ENCODE results near the gene PCGF3.
A peak's percentile ranks its signal among the peaks of the same experiment; 100 is the strongest.
"Not testable (repeated sequence)": the region's sequence is repeated elsewhere in the genome, so short reads cannot be mapped to it uniquely, and the experiment has no call there.

The PCGF3 gene

DNA sequence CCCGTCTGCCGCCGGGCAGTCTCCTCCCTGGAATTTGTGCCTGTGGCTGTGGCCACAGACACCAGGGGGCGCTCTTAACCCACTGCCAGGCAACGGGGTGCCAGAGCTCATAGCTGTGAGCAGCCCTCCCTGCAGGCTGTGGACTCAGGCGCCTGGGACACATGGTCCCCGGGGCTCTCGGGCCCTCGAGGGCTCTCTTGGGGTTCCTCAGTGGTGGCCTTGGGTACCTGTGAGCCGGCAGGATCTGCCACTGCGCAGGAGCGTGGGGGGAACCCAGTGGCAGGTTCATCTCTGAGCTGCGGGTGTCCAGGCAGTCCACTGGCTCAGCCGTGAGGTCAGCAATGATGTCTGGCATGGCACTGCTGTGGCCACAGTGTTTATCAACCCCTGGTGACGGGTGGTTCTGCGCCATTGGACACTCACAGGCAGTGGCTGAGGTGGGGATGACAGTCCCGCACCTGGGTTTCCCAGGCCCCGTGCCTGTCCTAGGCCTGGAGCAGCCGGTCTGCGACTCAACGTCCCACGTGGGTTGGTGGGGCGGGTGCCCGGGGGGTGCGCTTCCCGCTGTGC, 37.2 kb downstream of the PCGF3 start:
- no peak for DNase-seq (ENCODE audit: low read depth)

DNA sequence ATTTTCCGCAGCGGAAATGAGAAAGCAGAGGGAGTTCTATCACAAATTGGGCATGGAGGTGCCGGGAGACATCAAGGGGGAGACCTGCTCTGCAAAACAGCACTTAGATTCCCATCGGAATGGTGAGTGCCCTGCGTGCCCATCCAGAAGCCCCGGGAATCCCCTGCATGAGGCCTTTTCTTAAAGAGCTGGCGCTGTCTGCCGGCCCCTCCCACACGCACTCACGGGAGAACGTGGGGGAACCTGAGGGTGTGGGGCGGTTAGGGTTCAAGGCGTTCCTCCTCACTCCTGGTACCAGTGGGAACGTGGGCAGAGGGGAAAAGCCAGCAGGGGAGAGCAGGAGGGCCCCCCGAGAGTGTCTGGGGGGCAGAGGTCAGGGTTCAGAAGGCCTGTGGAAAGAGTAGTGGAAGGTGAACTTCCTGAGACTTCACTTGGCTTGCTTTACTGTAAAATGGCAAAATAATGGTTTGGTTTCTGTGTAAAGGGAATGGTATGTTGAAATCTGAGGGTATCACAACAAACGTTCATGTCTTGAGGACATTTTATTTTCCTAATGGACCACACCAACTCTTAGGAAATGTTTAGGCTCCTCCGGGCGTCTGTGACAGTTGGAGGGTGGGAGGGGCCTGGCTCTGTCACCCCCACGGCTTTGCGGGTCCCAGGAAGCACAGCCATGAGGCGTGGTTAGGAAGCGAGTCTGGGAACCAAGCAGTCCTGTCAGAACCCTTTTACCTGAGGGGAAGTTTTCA, 38.0 kb downstream of the PCGF3 start:
- DNase-seq (ENCODE audit: low read depth) = no peak

DNA sequence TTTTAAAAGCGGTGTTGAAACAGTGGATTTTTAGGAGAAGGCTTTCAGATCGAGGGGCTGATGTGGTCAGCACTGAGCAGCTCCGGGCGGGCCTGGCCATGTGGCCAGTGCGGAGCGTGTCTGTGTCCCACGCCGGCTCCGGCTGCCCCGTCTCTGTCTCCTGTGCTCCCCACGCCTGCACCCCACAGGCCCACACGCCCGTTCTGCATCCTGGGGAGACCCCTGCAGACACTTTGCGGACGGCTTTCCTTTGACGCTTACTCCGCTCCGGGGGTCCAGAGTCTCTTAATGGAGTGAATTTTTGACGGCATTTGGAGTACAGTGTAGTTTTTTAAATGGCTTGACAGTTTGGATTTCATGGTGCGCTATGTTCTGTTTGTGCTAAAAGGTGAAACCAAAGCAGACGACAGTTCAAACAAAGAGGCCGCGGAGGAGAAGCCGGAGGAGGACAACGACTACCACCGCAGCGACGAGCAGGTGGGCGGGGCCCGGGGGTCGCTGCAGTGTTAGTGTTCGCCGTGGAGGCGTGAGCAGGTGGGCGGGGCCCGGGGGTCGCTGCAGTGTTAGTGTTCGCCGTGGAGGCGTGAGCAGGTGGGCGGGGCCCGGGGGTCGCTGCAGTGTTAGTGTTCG, 38.7 kb downstream of the PCGF3 start:
- DNase-seq (ENCODE audit: low read depth) = no peak

DNA sequence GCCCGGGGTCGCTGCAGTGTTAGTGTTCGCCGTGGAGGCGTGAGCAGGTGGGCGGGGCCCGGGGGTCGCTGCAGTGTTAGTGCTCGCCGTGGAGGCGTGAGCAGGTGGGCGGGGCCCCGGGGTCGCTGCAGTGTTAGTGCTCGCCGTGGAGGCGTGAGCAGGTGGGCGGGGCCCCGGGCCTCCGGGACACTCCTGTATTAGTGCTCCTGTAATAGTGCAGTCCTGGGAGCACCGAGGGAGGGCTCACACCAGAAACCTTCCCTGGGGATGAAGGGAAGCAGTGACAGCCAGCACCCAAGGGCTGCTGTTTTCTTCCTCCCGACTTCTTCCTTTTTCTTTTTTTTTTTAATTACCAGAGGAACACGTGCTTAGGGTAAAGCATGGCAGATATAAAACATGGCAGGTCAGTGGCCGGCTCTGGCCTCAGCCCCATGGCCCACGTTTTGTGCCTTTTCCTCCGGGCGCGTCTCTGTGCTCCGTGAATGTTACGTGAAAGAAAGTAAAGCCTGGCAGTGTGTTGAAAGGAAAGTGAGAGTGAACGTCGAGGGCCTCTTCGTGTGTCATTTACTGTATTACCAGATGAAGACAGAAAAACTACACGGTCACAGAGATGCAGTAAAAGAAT, 42.0 kb downstream of the PCGF3 start:
- DNase-seq (ENCODE audit: low read depth) = no peak

DNA sequence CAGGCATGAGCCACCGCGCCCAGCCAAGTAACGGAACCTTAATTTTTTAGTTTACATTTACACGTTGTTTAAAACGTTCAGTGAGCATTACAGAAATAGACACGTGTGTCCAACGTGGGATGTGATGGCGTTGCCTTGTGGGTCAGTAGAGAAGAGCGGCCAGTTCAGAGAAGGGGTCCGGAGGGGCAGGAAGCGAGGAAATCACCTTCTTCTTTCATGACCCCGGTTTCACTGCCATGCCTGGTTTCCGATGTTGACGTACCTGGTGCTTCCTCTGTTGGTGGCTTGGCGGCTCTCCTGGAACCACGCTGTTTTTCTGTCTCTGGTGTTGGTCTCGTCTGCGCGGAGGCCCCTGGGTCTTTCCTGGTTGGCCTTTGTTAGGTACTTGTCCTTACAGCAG, 42.8 kb downstream of the PCGF3 start:
- DNase-seq (ENCODE audit: low read depth) = no peak

DNA sequence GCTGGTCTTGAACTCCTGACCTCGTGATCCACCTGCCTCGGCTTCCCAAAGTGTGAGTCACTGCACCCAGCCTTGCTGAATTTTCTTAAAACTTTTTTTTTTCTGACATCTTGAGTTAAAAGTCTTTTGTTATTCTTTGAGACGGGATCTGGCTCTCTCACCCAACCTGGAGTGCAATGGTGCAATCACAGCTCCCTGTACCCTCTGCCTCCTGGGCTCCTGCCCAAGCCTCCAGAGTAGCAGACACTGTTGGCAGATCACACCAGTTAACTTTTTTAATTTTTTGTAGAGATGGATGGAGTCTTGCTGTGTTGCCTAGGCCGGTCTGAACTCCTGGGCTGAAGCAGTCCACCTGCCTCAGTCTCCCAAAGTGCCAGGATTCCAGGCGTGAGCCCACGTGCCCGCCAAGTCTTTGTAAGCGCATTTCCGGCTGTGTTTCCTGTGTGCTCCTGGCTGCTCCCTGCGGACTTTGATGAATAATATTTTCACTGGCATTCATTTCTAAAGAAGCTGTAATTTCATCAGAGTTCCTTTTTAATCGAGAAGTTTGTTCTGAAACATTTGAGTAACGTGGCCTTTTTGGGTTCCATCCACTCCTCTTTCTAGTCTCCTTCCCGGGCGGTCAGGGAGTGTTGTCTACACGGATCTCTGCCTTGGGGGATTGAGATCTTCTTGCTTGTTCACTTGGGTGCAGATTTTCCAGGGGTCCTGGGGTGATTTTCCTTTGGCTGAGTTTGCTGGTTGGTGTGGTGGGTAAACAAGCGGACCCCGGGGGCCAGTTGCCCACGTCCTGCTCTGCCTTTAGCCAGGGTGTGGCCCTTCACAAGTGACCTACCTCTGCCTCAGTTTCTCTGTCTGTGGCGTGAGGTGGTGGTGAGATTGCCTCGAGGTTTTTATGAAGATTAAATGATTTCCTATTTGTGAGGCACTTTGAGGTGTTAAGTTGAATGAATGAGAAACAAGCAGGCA, 44.4 kb downstream of the PCGF3 start:
- DNase-seq (ENCODE audit: low read depth) = peak; percentile 48

DNA sequence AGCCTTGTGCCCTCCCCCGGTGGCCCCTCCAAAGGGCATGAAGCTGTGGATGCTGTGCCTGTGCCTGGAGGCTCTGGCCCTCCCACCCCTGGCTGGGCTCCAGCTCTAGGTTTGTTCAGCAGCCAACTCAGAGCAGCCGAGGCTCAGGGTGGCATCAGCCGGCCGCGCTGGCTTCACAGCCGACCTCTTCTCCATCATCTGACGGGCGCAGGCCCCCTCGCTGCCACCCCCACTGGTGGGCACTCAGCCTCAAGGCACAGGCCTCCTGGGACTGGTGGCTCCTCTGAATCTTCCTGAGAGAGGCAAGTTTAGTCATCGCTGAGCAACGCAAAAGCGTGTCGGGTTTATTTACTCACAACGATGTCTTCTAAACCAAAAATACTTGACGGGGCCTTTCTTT, 46.0 kb downstream of the PCGF3 start:
- no peak for DNase-seq (ENCODE audit: low read depth)

DNA sequence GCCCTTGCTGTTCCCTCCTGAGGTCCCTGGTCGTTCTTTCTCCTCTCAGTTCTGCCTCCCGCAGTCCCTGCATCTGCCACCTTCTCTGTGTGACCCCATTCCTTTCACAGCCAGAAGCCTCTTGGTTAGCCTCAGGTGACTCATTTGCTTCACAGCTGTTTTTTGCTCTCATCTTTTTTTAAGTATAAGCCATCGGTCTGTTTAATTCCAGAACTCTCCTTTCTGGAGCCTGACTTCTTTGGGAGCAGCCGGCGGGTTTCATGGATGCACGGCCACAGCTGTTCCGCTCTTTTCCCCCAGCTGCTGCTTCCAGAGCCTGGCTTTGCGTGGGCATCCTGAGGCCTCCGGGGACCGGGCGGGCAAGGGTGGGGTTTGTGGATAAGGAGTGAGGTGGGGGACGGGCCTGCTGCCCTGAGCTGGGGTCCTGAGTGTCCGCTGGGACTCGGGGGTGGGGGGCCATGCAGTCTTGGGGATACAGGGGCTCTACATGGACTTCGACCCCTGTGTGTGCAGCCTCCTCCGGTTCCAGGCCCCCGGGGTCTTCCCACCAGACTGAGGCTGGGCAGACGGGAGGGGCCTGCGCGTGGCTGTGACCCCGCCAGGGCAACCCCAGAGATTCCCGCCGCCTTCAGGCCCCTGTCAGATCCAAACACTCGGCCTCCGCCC, 46.7 kb downstream of the PCGF3 start:
- no peak for DNase-seq (ENCODE audit: low read depth)

DNA sequence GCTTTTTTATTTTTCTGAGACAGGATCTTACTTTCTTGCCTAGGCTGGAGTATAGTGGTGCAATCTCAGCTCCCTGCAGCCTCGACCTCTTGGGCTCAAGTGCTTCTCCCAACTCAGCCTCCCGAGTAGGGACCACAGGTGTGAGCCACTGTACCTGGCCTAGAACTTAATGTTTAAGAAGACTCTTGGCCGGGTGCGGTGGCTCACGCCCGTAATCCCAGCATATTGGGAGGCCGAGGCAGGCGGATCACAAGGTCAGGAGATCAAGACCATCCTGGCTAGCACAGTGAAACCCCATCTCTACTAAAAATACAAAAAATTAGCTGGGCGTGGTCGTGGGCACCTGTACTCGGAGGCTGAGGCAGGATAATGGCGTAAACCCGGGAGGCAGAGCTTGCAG, 47.6 kb downstream of the PCGF3 start:
- not testable (repeated sequence) for DNase-seq (ENCODE audit: low read depth)

DNA sequence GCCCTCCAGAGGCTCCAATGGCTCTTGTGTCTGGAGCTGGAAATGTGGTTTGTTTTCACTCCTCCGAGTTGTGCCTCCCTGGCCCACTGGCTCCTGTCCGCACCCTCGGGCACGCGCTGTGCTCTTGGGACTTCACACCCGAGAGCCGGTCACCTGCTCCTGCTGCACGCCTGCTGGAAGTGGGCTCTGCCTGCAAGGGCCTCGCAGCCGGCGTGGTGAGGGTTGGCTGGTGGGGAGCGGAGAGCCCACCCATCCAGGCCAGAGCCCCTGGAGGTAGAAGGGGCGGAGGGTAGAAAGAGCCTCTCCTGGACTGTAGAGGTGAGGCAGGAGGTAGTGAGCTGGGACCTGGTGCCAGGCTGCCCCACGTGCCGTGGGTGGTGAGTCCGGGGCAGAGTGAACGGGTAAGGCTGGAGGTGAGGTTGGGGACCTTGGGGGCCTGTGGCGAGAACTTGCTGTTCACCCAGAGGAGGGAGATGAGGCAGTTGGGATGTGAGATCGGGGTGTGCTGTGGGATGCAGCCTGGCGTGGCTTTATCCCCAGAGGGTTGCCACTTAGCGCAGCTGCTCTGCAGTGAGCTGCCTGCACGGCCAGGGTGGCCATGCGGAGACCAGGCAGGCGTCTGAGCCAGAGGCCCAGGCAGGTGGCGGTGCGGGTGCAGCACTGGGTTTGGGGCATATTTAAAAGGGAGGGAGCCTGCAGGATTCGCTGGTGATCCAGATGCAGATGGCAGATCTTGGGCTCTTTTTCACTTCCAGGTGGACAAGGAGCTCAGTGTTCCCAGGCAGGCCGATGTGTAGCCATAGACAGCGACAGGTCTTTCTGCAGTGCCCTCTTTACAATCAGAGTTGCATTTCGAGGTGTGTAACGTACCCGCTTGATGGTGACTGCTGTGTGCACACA, 48.8 kb downstream of the PCGF3 start:
- DNase-seq (ENCODE audit: low read depth) = no peak

DNA sequence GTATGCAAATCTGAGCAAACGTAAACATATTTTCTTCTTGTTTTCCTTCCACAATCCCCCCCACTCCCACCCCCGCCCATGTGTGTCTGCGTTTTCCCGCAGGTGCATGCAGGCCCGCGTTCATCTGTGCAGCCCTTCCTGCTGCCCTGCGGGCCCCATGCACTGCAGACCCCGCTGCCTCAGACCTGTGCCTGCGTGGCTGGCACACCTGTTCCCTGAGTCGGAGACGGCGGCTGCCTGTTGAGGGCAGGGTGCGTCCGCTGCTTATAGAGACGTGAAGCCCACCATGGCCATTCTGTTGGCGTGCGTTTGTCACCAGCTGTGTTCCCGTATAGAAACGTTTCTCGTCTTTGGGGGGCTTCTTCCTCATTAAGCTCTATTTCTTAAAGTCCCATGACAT, 51.5 kb downstream of the PCGF3 start:
- DNase-seq (ENCODE audit: low read depth) = no peak

DNA sequence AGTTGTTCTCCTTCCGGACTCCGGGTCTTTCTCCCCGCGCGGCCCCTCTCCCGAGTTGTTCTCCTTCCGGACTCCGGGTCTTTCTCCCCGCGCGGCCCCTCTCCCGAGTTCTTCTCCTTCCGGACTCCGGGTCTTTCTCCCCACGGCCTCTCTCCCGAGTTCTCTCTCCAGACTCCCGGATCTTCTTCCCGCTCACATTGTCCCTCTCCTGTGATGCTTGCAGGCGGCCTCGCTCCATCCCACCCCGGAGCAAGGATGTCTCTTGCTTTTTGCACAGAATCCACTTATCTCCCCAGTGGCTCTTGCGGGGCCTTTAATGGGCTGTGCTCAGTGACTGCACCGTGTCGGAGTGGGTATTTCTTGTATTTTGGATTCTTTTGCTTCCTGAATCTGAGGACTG, 54.2 kb downstream of the PCGF3 start:
- DNase-seq (ENCODE audit: low read depth) = not testable (repeated sequence)

DNA sequence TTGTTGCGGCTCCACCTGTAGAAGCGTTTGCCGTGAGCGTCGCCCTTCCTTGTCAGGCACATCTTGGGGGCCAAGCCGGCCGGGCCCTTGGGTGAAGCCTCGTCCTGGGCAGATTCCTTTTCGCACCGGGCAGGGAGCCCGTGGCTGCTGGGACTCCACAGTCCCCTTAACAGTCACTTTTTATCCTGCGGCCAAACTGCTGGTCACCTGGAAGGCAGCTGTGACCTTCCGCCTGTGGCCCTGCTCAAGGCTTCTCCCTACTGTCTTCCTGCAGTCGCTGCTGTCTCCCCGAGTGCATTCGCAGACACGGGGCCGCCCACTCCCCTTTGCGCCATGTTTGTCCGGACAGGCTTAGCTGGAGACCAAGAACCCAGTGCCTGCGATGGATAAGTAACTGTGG, 55.0 kb downstream of the PCGF3 start:
- no peak for DNase-seq (ENCODE audit: low read depth)

DNA sequence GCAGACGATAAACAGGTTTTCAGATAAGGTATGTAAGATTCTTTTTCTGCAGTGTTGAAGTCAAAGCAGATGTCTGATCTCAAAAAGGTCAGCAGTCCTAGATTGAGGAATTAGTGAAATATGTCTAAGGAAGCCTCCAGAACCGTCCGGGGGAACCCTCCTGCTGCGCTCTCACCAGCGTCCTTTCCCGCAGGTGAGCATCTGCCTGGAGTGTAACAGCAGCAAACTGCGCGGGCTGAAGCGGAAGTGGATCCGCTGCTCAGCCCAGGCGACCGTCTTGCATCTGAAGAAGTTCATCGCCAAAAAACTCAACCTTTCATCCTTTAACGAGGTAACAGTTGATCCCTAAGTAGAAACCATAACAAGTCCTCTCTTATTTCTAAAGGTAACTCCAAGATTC, 55.5 kb downstream of the PCGF3 start:
- DNase-seq (ENCODE audit: low read depth) = no peak

DNA sequence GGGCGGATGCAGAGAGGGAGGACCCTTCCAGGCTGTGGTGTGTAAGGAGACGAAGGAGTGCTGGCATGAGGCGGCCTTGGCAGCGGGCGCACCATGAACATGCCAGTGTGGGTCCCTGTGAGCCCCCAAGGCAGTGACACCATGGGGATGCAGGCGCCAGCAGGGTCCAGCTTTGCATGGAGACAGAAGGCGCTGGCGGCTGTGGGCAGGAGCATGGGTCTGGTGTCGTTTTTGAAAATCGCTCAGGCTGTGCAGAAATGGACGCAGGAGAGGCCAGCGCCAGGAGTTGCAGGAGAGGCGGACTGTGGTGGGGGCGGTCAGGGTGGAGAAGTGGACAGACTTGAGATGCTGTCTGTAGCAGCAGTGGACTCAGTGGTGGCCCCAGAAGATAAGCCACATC, 56.1 kb downstream of the PCGF3 start:
- no peak for DNase-seq (ENCODE audit: low read depth)

DNA sequence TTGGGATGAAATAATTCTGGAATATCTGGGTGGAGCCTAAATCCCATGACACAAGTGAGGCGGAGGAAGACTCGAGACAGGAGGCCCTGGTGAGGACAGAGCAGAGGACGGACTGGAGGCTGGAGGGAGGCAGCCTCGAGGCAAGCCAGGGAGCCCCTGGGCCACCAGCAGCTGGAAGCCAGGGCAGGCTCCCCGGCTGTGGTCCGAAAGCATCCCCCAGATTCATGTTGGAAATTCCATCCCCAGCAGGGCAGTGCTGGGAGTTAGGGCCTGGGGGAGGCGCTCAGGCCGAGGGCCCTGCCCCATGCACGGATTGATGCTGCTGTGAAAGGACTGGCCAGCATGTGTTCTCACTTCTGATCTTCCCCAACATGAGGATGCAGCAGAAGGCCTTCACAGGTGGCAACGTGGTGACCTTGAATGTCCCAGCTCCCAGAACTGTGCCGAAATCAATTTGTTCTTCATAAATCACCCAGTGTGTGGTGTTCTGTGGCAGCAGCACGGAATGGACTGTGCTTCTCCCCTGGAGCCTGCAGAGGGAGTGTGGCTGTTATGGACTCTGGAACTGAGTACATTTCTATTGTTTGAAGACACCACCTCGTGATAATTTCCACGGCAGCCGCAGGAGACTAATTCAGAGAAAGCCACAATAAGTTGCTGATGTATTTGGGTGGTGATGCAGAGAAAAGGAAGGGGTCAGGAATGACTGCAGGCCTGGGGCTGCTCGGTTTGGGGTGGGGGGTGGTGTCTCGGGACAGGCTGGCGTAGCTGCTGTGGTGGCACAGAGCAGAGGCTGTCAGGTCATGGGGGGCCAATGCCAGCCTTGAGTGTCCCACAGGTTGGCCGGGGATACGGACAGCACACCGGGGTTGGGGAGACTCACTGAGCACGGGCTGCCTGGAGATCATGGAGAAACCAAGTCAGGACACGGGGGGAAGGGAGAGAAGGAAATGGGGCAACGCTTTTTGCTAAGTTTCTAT, 56.9 kb downstream of the PCGF3 start:
- DNase-seq (ENCODE audit: low read depth) = no peak

DNA sequence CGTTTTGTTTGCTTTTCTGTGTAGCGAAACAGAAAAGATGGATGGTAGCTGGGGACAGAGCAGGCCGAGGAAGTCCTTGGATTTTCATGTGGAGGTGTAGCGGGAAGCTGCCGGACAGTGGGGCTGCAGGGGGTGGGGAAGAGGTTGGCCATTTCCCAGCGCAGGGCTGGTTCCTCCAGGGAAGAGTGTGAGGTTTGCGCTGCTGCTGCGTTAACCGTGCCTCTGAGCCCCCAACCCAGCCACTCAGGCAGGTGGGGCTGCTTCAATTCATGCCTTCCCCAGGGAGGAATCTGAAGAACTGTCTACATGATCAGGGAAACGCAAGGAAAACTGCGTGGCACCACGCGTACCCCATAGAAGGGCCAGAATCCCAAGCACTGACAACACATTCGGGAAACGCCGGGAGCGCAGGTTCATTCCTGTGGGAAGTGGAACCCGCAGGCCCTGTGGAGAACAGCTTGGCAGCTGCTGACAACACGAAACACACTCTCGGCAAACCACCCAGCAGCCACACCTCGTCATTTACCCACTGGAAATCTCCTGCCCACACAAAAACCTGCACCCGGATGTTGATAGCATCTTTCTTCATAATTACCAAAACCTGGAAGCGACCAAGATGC, 57.7 kb downstream of the PCGF3 start:
- no peak for DNase-seq (ENCODE audit: low read depth)

DNA sequence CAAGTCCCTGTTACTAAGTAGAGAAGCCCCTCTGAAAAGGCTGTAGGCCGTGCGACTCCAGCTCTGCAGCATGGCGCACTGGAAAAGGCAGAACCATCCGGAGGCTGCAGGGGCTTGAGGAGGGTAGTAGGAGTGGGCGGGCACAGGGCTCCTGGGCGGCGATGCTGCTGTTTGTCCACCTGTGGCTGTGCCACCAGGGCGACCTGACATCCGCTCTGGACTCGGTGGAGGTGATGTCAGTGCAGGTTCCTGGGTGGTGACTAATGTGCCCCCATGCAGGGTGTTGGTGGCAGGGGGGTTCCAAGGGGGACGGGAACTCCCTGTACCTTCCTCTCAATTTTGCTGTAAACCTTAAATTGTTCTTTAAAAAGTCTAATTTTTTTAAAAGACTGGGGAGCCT, 58.3 kb downstream of the PCGF3 start:
- DNase-seq (ENCODE audit: low read depth) = no peak
